ENCODE measurements around the gene ASCC3. TPM values are rescaled to one million over a fixed set of nuclear protein-coding genes. Genes with fewer than 3 reads are reported as not detected.
A peak's percentile ranks its signal among the peaks of the same experiment; 100 is the strongest.

Gene ASCC3
- total RNA-seq, 1 experiment from 2014 or later = 32.2 TPM

- ChIA-PET POLR2A (ENCODE audit: low non-redundant PET) (no interaction called here), CTCF (interaction anchor here (0.5 to 0.6 kb wide), 2 partner anchors 203 to 207 kb away, joined by 3 read pairs; no protein-coding TSS in a partner anchor)
- peak within 1 kb of the TSS; percentile 9 for H3K27ac ChIP-seq (ENCODE audit: low read depth, low read length, poor library complexity, severe bottlenecking)
- no peaks in the 10 kb centered on the region for H3K9me3 ChIP-seq (ENCODE audit: low read depth, low read length, poor library complexity, severe bottlenecking)
- peak; percentile 93 for DNase-seq (ENCODE audit: low spot score)
- H3K4me1 ChIP-seq (ENCODE audit: insufficient read depth, low read length, poor library complexity, severe bottlenecking) = peaks cover 4% of the 10 kb centered on the region
- H3K27me3 ChIP-seq (replicated peaks; ENCODE audit: insufficient read depth, low read depth, low read length, poor library complexity) = peaks cover 30% of the 10 kb centered on the region
- BruUV-seq (replicated peaks) = no TSS peak
- H3K4me3 ChIP-seq (ENCODE audit: low read depth, low read length, poor library complexity, severe bottlenecking) = peak within 1 kb of the TSS; percentile 64
- H3K36me3 ChIP-seq (ENCODE audit: insufficient read depth, low read length, poor library complexity, severe bottlenecking) = no peaks in the 10 kb centered on the region
- intact Hi-C loops (cut with micrococcal nuclease; ENCODE audit: unreplicated experiment) = no loop called here
- no peak for TF ChIP-seq CTCF (conservative IDR thresholded peaks at IDR 0.05; ENCODE audit: low read depth, low read length)
- no peak for TF ChIP-seq EZH2 (IDR thresholded peaks at IDR 0.05; ENCODE audit: borderline replicate concordance, low read depth, low read length, poor library complexity, severe bottlenecking)
Measured at GRCh38 chr6:100464903-100465700, 416.0 kb downstream of the ASCC3 start, which contains the start of gene SIM1. Gene SIM1 (minus strand): TSS chr6:100464921. CDS start chr6:100463468, 1,453 bp downstream.

- Histone ChIP-seq H3K9me3 (ENCODE audit: low read depth, low read length, poor library complexity, severe bottlenecking) (no peaks in the 10 kb centered on the region), H3K27ac (ENCODE audit: low read depth, low read length, poor library complexity, severe bottlenecking) (no peak overlapping the region), H3K4me3 (ENCODE audit: low read depth, low read length, poor library complexity, severe bottlenecking) (peak overlapping the region; percentile 64), H3K4me1 (ENCODE audit: insufficient read depth, low read length, poor library complexity, severe bottlenecking) (peaks cover 4% of the 10 kb centered on the region), H3K27me3 (replicated peaks; ENCODE audit: insufficient read depth, low read depth, low read length, poor library complexity) (peaks cover 30% of the 10 kb centered on the region), H3K36me3 (ENCODE audit: insufficient read depth, low read length, poor library complexity, severe bottlenecking) (no peaks in the 10 kb centered on the region)
- CTCF ChIA-PET = interaction anchor here (0.5 kb wide), 1 partner anchor 207 kb away, joined by 3 read pairs; no protein-coding TSS in a partner anchor
- POLR2A ChIA-PET (ENCODE audit: low non-redundant PET) = no interaction called here
- TF ChIP-seq CTCF (conservative IDR thresholded peaks at IDR 0.05; ENCODE audit: low read depth, low read length) (0 out of 2 replicates have a peak, but pooled peaks have one; percentile 8), EZH2 (IDR thresholded peaks at IDR 0.05; ENCODE audit: borderline replicate concordance, low read depth, low read length, poor library complexity, severe bottlenecking) (no peak)
- intact Hi-C loops (cut with micrococcal nuclease; ENCODE audit: unreplicated experiment) = no loop called here
- no peak for DNase-seq (ENCODE audit: low spot score)
- BruUV-seq (replicated peaks) = no TSS peak
Measured at GRCh38 chr6:100464162-100464851, 416.8 kb downstream of the ASCC3 start.

- peak overlapping the region; percentile 64 for H3K4me3 ChIP-seq (ENCODE audit: low read depth, low read length, poor library complexity, severe bottlenecking)
- no peaks in the 10 kb centered on the region for H3K9me3 ChIP-seq (ENCODE audit: low read depth, low read length, poor library complexity, severe bottlenecking)
- CTCF ChIA-PET = no interaction called here
- TF ChIP-seq CTCF (conservative IDR thresholded peaks at IDR 0.05; ENCODE audit: low read depth, low read length) = no peak
- no peak for TF ChIP-seq EZH2 (IDR thresholded peaks at IDR 0.05; ENCODE audit: borderline replicate concordance, low read depth, low read length, poor library complexity, severe bottlenecking)
- intact Hi-C loops (cut with micrococcal nuclease; ENCODE audit: unreplicated experiment) = no loop called here
- no peaks in the 10 kb centered on the region for H3K36me3 ChIP-seq (ENCODE audit: insufficient read depth, low read length, poor library complexity, severe bottlenecking)
- peaks cover 4% of the 10 kb centered on the region for H3K4me1 ChIP-seq (ENCODE audit: insufficient read depth, low read length, poor library complexity, severe bottlenecking)
- no TSS peak for BruUV-seq (replicated peaks)
- POLR2A ChIA-PET (ENCODE audit: low non-redundant PET) = no interaction called here
- no peak overlapping the region for H3K27ac ChIP-seq (ENCODE audit: low read depth, low read length, poor library complexity, severe bottlenecking)
- no peak for DNase-seq (ENCODE audit: low spot score)
- H3K27me3 ChIP-seq (replicated peaks; ENCODE audit: insufficient read depth, low read depth, low read length, poor library complexity) = peaks cover 30% of the 10 kb centered on the region
Measured at GRCh38 chr6:100463630-100464161, 417.4 kb downstream of the ASCC3 start.
